Activated CD4-positive, alpha-beta T cell treated with anti-CD3 and anti-CD28 coated beads, Interleukin-2, Interleukin-6, amounts not matched to agents 100 ng/mL and 50 ng/mL, durations not matched to agents 16 hours and 8 hours (primary cell): ENCODE data around the gene TGFB3.
"Not testable (repeated sequence)": the region's sequence is repeated elsewhere in the genome, so short reads cannot be mapped to it uniquely, and the experiment has no call there.

ENCODE experiments used
- DNase-seq: peaks from one replicate; pipeline ENCODE4 v3.0.0-alpha.2; 2020

Gene TGFB3

DNA sequence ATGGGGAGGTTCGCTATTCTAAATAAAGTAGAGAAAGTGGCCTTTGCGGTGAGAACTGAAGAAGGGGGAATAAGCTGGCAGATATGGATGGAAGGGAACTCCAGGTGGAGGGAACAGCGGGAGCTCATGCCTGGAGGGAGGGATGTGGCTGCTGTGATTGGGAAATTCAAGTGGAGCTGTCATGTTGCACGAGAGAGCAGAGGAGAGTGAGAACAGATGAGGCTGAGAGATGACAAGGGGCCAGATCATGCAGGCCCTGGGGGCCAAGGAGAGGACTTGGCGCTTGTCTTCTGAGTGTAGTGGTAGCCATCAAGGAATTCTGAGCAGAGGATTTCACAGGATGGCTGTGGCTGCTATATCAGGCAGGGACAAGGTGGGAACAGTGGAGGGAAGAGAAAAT lies 35.0 kb downstream of the TGFB3 start:
- no peak for DNase-seq

- no peak for DNase-seq
These were observed 37.1 kb downstream of the TGFB3 start for GRCh38 chr14:75944607-75945241.

- no peak for DNase-seq
These were observed 40.8 kb downstream of the TGFB3 start for GRCh38 chr14:75941030-75941429.

- no peak for DNase-seq
These were observed 42.6 kb downstream of the TGFB3 start for GRCh38 chr14:75939200-75939599.

DNA sequence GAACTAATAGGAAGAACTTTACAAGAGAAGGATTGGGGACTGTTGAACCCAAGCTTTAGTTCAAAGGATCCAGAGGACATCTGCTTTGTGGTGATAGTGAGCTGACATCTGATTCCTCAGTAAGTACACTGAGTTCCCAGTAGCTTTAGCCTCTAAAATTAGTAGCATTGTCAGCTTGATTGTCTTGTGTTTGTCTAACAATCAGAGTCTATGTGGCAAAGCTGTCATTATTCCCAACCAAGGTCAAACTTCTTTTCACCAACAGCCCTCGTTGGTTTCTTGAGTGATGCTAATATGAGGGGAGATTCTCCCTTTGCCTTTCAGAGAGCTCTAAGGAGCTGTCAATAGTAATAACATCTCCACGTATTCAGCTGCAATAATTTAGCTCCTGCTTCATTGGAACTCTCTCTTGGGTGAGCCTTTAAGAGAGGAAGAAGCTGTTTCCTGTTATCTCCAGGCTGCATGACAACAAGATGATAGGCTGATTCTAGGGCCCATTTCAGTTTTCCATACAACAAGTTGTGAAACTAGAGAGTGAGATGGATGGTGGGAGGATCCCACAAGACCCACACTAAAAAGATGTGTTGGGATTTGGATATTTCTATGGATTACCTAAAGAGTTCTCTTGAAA lies 46.7 kb downstream of the TGFB3 start:
- DNase-seq, result no peak

- DNase-seq, result no peak
These were observed 48.0 kb downstream of the TGFB3 start for GRCh38 chr14:75933712-75934296.

DNA sequence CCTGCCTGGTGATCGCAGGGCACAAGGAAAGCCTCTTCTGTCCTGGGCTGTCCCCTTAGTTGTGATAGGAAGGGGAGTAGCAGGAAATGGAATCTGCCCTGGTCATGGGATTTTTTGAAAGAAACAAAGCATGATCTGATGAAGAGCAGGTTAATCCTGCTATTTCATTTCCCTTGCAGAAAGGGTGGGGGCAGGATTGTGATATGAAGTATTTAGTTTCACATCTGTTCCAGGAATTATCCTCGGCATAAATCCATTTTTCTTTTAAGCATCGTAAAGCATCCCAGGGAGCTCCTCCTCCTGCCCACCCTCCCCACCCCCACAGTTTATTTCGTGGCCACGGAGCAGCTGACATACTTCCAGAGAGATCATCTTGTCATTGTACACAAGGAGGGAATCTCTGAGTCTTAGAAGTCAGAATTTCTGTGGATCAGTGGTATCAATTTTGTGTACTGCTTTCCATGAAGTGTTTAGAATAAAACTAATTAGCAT lies 53.1 kb downstream of the TGFB3 start:
- no peak for DNase-seq

- no peak for DNase-seq
These were observed 54.2 kb downstream of the TGFB3 start for GRCh38 chr14:75927564-75928087.

DNA sequence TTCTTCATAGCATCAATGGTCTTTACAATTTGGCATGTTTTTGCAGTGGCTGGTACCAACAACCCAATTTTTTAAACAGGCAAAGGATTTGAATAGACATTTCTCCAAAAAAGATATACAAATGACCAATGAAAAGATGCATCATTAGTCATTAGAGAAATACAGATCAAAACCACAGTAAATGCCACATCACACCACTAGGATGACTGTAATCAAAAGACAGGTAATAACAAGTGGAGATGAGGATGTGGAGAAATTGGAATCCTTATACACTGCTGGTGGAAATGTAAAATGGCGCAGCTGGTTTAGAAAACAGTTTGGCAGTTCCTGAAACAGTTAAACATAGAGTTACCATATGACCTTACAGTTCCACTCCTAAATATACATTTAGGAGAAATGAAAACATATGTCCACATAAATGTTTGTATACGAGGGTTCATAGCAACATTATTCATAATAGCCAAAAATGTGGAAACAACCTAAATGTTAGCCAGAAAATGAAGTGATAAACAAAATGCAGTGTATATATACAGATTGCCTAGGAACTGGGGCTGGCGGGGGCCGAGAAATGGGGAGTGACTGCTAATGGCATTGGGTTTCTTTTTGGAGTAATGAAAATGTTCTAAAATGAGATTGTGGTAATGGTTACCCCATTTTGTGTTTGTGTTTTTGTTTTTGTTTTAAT lies 55.2 kb downstream of the TGFB3 start:
- no peak for DNase-seq

DNA sequence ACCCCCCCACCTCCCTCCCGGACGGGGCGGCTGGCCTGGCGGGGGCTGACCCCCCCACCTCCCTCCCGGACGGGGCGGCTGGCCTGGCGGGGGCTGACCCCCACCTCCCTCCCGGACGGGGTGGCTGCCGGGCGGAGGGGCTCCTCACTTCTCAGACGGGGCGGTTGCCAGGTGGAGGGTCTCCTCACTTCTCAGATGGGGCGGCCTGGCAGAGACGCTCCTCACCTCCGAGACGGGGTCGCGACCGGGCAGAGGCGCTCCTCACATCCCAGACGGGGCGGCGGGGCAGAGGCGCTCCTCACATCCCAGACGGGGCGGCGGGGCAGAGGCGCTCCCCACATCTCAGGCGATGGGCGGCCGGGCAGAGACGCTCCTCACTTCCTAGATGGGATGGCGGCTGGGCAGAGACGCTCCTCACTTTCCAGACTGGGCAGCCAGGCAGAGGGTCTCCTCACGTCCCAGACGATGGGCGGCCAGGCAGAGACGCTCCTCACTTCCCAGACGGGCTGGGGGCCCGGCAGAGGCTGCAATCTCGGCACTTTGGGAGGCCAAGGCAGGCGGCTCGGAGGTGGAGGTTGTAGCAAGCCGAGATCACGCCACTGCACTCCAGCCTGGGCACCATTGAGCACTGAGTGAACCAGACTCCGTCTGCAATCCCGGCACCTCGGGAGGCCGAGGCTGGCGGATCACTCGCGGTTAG lies 56.5 kb downstream of the TGFB3 start:
- not testable (repeated sequence) for DNase-seq

- not testable (repeated sequence) for DNase-seq
These were observed 61.4 kb downstream of the TGFB3 start for GRCh38 chr14:75920421-75920820.

GRCh38 chr14:75917946-75918335 lies 63.9 kb downstream of the TGFB3 start:
- no peak for DNase-seq

DNA sequence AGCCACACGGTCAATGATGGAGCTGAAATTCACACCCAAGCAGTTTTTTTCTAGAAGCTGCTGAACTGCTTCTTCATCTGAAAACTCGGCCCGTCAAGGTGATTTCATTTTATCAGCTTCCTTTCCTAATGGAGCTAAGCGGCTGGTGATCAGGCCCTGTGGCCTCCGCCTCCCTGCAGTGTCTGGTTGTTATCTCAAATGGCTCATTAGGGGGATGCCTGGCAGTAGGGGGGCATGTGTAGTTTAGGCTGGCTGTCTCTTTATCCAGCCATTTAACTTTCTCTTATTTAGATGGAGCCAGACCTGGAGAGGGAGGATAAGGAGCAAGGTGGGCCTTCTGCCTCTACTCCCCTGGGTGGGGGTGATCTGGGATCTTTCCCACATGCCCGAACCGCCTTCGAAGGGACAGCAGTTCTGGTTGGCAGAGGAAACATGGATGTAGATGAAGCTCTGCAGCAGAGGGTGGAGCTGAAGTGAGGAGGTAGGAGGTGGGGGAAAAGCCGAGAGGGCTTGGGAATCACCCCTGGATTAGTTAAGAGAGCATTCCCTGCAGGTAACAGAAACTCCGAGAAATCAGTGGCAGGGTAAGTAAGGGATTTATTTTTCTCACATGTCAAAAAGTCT lies 64.4 kb downstream of the TGFB3 start:
- no peak for DNase-seq

GRCh38 chr14:75915045-75915444 lies 66.8 kb downstream of the TGFB3 start:
- no peak for DNase-seq

DNA sequence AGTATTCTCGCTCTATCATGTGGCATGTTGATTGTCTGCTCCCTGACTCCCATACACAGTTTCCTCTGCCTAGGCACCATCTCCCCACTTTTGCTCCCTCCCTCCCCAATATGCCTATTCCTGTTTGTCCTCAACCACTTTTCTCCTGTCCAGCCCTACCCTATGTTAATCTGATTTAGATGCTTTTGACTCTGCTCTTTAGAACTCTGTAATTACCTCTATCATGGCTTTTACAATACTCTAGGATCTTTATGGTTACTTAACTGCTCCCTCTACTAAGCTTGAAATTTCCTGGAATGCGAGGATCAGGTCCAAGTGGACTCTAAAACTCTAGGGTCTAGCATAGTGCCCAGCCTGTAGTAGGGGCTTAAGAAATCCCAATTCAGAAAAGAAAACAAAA lies 68.6 kb downstream of the TGFB3 start:
- no peak for DNase-seq

DNA sequence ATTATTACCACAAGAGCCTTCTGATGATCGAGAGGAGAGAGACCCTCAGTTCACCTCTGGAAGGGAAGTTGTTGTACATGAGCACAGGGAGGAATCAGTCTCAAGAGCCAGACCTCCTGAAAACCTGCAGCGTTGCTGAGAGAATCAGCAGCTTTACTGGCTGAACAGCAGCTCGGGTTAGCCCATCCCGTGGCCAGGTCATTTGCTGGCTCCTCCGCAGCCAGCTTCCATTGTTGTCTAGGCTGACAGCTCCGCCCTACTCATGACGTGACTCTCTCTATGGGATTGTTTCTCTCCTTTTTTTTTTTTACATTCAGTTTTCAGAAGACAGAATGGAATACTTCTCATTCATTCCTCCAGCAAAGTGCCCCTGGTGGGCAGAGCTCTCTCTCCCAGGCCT lies 69.9 kb downstream of the TGFB3 start:
- DNase-seq, result no peak

- no peak for DNase-seq
These were observed 71.7 kb downstream of the TGFB3 start for GRCh38 chr14:75910048-75910447.

DNA sequence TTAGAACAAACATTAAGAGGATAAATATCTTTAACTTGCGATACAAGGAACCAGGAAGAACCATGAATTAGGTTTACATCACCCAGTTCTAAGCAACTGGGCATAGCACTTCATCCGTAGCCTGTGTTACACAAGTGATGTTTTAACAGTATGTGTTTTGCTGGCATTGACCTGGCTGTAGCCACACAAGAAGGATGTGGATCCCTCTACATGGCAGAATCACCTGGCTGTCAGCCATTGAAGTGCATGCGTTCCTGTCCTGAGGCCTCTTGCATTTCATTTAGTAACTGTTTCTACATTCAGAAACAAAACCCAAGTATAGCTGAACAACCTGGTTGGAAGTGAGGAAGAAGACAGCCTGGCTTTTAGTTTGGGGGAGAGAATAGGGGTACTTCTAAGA lies 72.2 kb downstream of the TGFB3 start:
- no peak for DNase-seq
